HPDE6-E6E7 (cell line): ENCODE measurements around the gene RPTOR.

ENCODE experiments used
- DNase-seq: peaks from one replicate; pipeline ENCODE4 v3.0.0; 2011; ENCODE audit warnings: missing footprints; ENCODE audit errors: extremely low spot score

RPTOR gene

GRCh38 chr17:80943346-80944145 is 398.9 kb downstream of the RPTOR start:
- no peak for DNase-seq

DNA sequence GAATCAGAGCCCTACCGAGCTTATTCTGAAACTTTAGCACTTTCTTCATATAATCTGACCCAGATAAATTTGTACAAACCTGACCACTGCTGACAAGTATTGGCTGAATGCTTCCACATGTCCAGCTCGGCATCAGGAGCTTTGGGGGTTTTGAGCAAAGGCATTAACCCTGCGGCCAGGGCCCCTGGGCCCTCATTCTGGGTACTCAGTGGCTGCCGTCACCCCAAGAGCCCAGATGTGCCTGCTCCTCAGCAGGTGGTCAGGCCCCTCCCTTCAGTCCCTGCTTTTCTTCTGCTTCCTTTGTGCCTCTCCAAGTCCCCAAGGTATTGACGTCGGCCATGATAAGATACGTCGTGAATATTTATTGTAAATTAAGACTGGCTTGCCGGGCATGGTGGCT is 399.7 kb downstream of the RPTOR start:
- DNase-seq: no peak

DNA sequence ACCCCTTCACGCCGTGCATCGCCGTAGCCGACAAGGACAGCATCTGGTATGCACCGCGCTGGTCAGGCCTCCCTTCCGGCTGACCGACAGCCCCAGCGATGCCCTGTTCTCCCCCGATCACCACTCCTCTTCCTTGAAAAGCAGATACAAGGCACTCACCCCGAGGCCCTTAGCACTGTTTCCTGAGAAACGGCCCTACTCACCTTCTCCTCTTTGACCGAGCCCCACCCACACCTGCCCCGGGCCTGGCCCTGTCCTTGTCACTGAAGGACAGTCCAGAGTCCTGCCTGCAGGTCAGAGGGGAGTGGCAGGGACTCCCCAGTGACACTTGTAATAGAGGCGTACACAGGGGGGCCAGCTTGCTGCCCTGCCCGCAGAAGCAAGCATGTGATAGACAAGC is 401.1 kb downstream of the RPTOR start:
- DNase-seq: no peak

DNA sequence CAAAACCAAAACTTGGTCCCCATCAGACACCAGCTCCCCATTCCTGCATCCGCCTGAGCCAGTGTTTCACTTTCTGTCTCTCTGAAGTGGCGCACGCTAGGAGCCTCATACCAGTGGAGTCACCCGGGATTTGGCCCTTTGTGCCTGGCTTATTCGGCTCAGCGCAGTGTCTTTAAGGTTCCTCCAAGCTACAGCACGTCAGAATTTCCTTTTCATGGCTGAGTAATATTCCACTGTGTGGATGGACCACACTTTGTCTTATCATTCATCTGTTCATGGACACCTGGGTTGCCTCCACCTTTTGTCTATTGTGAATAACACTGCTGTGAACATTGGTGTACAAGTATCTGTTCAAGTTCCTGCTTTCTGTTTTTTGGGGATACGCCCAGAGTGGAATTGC is 401.8 kb downstream of the RPTOR start:
- no peak for DNase-seq

DNA sequence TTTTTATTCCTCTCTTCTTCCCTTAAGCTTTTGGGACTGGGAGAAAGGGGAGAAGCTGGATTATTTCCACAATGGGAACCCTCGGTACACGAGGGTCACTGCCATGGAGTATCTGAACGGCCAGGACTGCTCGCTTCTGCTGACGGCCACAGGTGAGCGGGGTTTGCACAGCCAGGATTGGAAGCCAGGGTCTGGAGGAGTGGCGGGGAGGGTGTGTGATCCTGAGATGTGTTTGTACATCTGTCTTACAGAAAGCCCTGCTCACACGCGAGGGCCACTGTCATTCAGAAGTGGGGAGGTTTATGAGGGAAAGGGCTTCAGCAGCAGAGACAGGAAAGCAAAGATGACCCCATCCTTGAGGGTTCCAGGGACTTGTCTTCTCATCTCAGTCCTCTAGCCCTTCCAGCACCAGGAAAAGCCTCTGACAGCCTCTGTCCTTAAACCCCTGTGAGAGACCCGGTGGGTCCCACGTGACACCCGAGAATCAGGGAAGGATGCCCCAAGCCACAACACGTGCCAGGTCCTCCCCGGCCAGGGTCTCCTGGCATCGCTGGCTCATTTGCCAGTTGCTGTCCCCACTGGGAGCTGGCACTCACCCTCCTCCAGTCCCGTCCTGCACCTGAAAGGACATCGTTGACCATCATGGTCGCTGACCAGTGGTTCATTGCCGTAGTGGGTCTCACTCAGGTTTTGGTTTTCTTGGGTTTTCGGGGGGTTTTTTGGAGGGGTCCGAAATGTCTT is 402.7 kb downstream of the RPTOR start:
- no peak for DNase-seq

DNA sequence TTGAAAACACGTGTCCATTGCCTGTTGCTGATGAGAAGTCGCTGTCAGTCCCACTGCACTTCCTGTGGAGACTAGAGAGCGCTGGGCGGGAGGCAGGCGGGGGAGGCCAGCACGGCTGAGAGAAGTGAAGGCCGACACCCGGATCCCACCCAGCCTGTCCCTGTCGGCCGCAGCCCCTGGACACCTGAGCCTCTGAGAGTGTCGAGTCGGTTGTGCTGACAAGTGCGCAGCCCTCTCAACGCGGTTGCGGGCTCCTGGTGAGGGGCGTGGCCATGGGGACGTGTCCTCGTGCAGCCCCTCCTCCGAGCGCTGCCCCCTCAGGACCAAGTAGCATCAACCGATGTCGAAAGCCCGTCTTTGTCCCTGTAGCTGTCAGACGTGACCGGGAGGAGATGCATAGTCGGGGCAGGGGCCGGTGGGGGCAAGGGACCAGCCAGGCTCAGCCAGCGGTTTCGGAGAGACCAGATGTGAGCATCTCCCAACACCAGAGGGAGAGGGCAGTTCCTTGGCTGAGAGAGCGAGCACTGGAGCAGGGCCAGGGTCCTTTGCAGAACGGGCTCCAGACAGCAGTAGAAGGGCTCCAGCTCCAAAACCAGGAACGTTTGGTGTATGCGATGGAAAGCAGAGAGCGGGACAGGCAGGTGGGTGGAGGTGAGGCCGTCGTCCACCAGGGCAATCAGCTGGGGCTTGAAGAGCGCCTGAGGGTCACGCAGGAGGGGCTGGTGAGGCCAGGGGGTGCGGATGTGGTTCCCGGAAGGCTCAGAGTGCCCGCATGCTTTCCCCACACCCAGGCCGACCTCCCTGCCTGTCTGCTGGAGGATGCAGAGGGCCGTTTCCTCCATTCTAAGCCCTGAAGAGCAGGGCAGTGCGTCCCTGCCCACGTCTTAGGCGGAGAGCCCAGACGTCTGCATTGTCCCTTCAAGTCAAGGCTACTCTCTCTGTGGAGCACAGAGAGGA is 403.7 kb downstream of the RPTOR start:
- no peak for DNase-seq

DNA sequence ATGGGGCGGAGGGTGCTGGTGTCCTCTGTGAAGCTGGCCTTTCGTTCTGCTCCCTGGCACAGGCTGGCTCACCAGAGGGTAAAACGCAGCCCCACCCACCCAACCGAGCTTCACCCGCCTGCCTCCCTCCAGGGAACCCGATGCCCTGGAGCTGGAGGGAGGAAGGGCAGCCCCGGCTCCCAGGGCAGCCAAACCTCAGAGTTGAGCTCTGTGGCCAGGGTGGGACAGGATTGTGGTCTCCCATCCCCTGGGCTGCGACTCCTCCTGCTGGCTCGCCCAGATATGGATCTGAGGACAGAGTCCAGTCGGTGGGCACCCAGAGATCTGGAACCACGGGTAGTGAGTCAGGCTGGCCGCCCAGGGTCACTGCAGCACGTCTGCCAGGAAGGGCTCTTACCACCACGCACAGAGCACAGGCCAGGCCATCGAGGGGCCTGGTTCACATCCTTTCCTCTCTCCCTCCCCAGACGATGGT is 404.4 kb downstream of the RPTOR start:
- no peak for DNase-seq

DNA sequence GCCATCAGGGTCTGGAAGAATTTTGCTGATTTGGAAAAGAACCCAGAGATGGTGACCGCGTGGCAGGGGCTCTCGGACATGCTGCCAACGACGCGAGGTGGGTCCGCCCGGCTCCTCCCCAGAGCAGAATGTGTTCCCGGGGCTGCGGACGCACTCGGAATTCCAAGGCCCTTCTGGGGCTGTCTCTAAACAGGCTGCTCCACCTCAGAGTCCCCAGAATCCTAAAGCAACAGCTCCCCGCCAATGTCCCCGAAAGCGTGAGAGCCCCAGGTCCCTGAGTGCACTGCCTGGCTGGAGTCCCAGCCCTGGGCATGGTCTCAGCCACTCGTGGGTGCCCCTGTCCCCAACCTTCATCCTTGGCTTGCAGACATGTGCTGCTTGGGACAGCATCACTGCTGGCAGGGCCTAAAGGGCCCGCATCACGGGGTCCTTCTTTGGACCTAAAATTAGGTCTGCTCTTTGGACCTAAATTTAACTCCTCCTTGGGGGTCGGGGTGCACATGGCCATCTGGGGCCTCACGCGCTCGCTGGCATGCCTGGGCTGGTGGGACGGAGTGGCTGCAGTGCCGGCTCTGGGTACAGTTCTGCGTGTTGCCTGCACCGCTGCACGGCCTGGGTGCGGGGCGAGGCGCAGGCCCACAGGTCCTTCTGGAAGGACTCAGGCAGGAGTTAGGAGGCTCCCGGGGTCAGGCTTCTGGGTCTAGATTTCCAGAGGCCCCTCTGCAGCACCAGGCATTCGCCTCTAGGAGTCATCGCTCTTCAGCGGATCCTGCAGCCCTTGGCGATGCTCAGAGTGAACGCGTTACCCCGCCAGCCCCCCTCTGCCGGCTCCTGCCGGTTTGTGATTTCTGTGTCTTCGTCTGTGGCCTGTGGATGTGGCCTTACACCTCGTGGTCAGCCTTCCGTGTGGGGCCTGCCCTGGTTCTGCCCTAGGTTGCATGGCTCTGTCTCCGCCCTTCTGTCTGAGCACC is 405.1 kb downstream of the RPTOR start:
- no peak for DNase-seq

GRCh38 chr17:80950466-80951120 is 406.0 kb downstream of the RPTOR start:
- no peak for DNase-seq

DNA sequence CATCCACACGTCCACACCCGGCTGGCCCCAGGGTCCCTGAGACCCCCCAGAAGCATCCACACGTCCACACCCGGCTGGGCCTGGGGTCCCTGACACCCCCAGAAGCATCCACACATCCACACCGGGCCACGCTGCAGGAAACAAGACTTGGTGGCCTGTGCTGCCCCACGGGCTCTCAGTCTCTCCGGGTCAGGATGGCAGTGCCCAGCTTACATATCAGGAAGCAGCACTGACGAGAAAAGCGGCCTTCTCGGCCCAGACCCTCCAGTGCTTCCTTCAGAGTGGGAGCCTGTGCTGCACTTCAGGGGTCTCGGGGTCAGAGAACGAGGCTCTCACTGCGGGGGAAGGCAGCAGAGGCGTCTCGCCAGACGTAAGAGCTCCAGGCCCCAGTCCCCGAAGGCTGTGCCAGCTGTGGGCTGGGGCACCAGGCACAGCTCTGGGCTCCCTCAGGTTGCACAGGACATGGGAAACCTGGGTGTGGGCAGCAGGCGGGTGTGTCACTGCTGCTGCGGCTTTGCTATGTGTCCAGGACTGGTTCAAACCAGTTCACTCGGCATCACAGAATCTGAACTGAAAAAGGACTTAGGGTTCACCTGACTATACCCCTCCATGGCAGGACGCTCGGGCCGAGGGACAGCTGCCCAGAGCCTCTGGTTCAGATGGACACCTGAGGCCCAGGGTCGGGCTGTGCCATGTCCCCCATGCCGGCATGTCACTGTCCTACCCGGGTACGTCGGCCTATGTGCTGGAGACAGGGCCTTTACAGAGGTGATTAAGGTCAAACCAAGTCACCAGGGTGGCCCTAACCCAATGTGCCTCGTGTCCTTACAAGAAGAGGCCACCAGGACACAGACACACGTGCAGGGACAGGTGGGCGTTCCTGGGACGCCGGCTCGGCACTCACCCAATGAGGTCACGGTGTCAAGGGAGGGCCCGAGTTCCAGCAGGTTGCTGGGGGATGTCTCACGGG is 406.8 kb downstream of the RPTOR start:
- no peak for DNase-seq

DNA sequence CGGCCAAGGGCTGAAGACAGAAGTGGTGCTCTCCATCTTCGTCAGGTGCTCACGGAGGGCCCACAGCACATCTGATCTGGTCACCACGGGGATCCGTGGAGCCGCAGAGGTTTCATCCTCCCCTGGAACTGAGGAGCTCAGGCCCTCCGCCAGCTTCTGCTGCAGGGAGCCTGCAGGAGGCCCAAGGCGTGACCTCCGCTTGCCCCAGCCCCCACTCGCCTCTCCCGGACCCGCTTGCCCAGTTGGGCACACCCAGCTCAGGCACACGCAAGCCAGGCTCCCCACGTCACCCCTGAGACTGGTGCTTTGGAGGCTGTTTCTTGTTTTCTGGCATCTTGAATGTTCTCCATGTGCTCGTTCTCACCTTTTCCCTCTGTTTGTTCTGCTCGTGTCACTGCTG is 407.7 kb downstream of the RPTOR start:
- DNase-seq: no peak

- no peak for DNase-seq
Measured at GRCh38 chr17:80953471-80954315, 409.1 kb downstream of the RPTOR start.

- no peak for DNase-seq
Measured at GRCh38 chr17:80955078-80955477, 410.4 kb downstream of the RPTOR start.

DNA sequence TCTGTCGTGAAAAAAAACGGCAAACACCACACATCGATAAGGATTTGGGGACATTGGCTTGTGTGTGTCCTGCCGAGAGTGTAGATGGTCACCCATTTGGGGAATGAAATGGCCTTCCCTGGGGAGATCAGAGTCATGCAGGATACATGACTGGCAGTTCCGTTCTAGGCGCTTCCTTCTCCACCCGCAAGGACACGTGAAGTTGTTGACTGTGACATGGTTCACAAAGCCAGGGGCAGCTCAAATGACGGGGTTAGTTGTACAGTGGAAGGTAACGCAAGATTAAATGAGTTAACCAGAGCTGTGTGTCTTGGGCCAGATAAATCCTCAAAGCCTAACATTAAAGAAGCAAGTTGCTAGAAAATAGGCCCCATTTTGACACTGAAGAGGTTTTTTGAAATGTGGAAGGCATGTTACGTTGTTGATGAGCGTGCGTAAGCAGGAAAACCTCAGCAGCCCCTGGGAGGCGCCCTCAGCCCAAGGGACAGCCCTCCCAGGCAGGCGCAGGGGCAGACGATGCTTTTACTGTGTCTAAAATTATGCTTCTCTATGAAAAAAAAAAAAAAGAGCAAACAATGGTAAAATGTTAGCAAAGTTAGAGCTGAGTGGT is 411.1 kb downstream of the RPTOR start:
- no peak for DNase-seq

DNA sequence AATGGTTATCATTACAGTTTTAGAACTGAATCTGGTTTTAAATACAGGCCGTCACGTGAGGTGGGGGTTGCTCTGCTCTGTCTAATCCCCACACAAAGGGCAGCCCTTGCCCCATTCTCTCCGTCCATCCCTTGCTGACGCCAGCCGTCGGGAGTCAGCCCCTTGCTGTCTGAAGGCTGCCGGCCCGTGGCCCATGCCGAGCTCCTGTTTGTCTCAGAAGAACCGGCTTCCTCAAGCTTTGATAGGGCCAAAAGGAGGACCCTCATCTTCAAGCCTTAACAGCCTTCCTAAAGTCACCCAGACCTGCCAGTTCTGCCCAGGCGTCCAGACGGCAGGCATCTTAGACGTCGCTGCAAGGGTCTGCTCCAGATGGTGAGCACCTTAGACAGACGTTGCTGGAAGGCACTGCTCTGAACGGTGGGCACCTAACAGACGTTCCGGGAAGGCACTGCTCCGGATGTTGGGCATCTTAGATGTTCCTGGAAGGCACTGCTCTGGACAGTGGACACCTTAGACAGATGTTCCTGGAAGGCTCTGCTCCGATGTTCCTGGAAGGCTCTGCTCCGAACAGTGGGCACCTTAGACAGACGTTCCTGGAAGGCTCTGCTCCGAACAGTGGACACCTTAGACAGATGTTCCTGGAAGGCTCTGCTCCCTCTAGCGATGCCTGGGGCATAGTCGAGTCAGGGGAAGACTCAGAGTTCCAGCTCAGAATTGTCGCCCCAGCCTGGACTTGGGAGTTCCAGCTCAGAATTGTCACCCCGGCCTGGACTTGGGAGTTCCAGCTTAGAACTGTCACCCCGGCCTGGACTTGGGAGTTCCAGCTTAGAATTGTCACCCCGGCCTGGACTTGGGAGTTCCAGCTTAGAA is 411.9 kb downstream of the RPTOR start:
- DNase-seq: no peak

- no peak for DNase-seq
Measured at GRCh38 chr17:80957461-80957941, 412.9 kb downstream of the RPTOR start.
